ENCODE data around the gene HIVEP3. TPM values are rescaled to one million over a fixed set of nuclear protein-coding genes. Genes with fewer than 3 reads are reported as not detected.

The HIVEP3 gene
- polyA plus RNA-seq, 4 donors, result 0.67 to 3.8 (median 1.8) TPM

GRCh38 chr1:41586230-41586629 lies 332.5 kb downstream of the HIVEP3 start:
- no peaks in the 10 kb centered on the region for H3K4me1 ChIP-seq (ENCODE audit: control insufficient read depth in 3 of 3, insufficient read depth in 2 of 3, low read depth in 1 of 3, low read length in 2 of 3)
- H3K36me3 ChIP-seq (ENCODE audit: control insufficient read depth in 3 of 3, insufficient read depth in 2 of 3, low read depth in 1 of 3, low read length in 3 of 3), result no peaks in the 10 kb centered on the region
- H3K27ac ChIP-seq (ENCODE audit: low read depth in 1 of 3, low read length in 2 of 3), result no peak overlapping the region
- no peak for FAIRE-seq
- no peak overlapping the region for H3K4me3 ChIP-seq (ENCODE audit: low read depth in 1 of 3, low read length in 3 of 3)
- DNase-seq, result no peak
- H3K27me3 ChIP-seq (ENCODE audit: control insufficient read depth in 3 of 3, insufficient read depth in 3 of 3, low read length in 3 of 3), result no peaks in the 10 kb centered on the region
- WGBS, 3 donors, result 81 to 84% (median 83%) methylated on average over 5 of the region's 5 CpGs
- H3K9me3 ChIP-seq (ENCODE audit: control insufficient read depth in 2 of 2, insufficient read depth in 1 of 2, low read depth in 1 of 2, low read length in 1 of 2), result no peaks in the 10 kb centered on the region

- no peak for FAIRE-seq
Observed at GRCh38 chr1:41583658-41584547, 334.8 kb downstream of the HIVEP3 start.

DNA sequence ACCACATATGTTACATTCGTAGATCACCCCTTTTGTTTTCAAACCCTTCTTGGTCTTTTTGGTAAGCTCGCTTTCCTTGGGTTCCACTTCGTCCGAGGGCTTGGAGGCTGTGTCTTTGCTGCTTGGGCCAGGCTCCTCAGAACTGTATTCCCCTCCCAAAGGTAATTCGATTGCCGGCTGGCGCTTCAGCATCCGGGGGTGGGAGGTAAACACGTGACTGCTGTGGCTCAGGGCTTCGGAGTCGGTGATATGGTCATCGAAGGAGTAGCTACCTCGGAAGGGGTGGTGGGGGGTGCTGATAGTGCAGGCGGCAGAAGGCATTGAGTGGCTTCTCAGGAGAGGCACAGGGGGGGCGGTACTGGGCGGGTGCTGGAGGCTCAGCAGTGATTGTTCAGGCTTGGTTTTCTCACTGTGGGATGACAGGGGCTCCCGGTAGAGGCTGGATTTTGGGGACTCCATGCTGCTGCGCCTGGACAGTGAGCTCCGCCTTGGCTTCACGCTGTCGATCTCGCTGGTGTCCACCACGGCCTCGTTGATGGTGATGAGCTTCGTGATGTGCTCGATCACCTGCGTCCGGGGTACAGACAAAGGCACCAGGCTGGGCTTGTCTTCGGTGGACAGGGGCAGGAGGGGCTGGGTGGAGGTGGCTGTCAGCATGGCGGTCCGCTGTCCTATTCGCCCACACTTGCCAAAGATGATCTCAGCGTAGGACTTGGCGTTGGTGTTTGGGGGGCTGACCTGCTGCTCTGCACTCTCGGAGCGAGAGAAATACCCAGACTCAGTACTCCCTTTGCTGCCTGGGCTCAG lies 335.7 kb downstream of the HIVEP3 start:
- Histone ChIP-seq H3K4me3 (ENCODE audit: low read depth in 1 of 3, low read length in 3 of 3) (no peak overlapping the region), H3K27me3 (ENCODE audit: control insufficient read depth in 3 of 3, insufficient read depth in 3 of 3, low read length in 3 of 3) (no peaks in the 10 kb centered on the region), H3K27ac (ENCODE audit: low read depth in 1 of 3, low read length in 2 of 3) (no peak overlapping the region), H3K4me1 (ENCODE audit: control insufficient read depth in 3 of 3, insufficient read depth in 2 of 3, low read depth in 1 of 3, low read length in 2 of 3) (no peaks in the 10 kb centered on the region), H3K36me3 (ENCODE audit: control insufficient read depth in 3 of 3, insufficient read depth in 2 of 3, low read depth in 1 of 3, low read length in 3 of 3) (no peaks in the 10 kb centered on the region), H3K9me3 (ENCODE audit: control insufficient read depth in 2 of 2, insufficient read depth in 1 of 2, low read depth in 1 of 2, low read length in 1 of 2) (no peaks in the 10 kb centered on the region)
- DNase-seq, result no peak
- WGBS, 3 donors, result 80 to 91% (median 89%) methylated on average over 36 of the region's 36 CpGs
- FAIRE-seq, result no peak

More at GRCh38 chr1:41583658-41584547, 334.8 kb downstream of the HIVEP3 start:
- DNase-seq, result no peak
- Histone ChIP-seq H3K4me1 (ENCODE audit: control insufficient read depth in 3 of 3, insufficient read depth in 2 of 3, low read depth in 1 of 3, low read length in 2 of 3) (no peaks in the 10 kb centered on the region), H3K27me3 (ENCODE audit: control insufficient read depth in 3 of 3, insufficient read depth in 3 of 3, low read length in 3 of 3) (no peaks in the 10 kb centered on the region), H3K4me3 (ENCODE audit: low read depth in 1 of 3, low read length in 3 of 3) (no peak overlapping the region), H3K27ac (ENCODE audit: low read depth in 1 of 3, low read length in 2 of 3) (no peak overlapping the region), H3K9me3 (ENCODE audit: control insufficient read depth in 2 of 2, insufficient read depth in 1 of 2, low read depth in 1 of 2, low read length in 1 of 2) (no peaks in the 10 kb centered on the region), H3K36me3 (ENCODE audit: control insufficient read depth in 3 of 3, insufficient read depth in 2 of 3, low read depth in 1 of 3, low read length in 3 of 3) (no peaks in the 10 kb centered on the region)
- 89 to 93% (median 93%) methylated on average over 25 of the region's 25 CpGs for WGBS, 3 donors

- DNase-seq (no peak), FAIRE-seq (no peak)
- no peak overlapping the region for H3K4me3 ChIP-seq (ENCODE audit: low read depth in 1 of 3, low read length in 3 of 3)
- WGBS, 3 donors, result 71 to 89% (median 75%) methylated on average over 9 of the region's 9 CpGs
- no peak overlapping the region for H3K27ac ChIP-seq (ENCODE audit: low read depth in 1 of 3, low read length in 2 of 3)
- no peaks in the 10 kb centered on the region for H3K27me3 ChIP-seq (ENCODE audit: control insufficient read depth in 3 of 3, insufficient read depth in 3 of 3, low read length in 3 of 3)
- no peaks in the 10 kb centered on the region for H3K4me1 ChIP-seq (ENCODE audit: control insufficient read depth in 3 of 3, insufficient read depth in 2 of 3, low read depth in 1 of 3, low read length in 2 of 3)
- H3K9me3 ChIP-seq (ENCODE audit: control insufficient read depth in 2 of 2, insufficient read depth in 1 of 2, low read depth in 1 of 2, low read length in 1 of 2), result no peaks in the 10 kb centered on the region
- no peaks in the 10 kb centered on the region for H3K36me3 ChIP-seq (ENCODE audit: control insufficient read depth in 3 of 3, insufficient read depth in 2 of 3, low read depth in 1 of 3, low read length in 3 of 3)
Observed at GRCh38 chr1:41582351-41582750, 336.4 kb downstream of the HIVEP3 start.

DNA sequence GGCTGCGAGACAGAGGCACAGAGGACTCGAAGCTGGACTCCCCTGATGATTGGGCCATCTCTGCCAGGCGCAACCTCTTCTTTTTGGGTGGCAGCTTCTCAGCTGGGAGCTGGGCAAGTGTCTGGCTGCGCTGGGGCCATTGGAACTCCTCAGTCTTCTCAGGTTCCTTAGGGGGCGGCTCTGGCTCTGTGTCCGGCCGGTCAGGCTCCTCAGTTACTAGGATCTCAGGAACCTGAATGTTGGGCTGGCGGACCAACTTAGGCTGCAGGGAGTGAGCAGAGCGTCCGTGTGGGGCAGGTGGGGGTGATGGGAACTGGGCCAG lies 336.8 kb downstream of the HIVEP3 start:
- no peak overlapping the region for H3K4me3 ChIP-seq (ENCODE audit: low read depth in 1 of 3, low read length in 3 of 3)
- no peaks in the 10 kb centered on the region for H3K27me3 ChIP-seq (ENCODE audit: control insufficient read depth in 3 of 3, insufficient read depth in 3 of 3, low read length in 3 of 3)
- no peaks in the 10 kb centered on the region for H3K9me3 ChIP-seq (ENCODE audit: control insufficient read depth in 2 of 2, insufficient read depth in 1 of 2, low read depth in 1 of 2, low read length in 1 of 2)
- 86 to 91% (median 87%) methylated on average over 10 of the region's 10 CpGs for WGBS, 3 donors
- H3K27ac ChIP-seq (ENCODE audit: low read depth in 1 of 3, low read length in 2 of 3), result no peak overlapping the region
- no peak for DNase-seq
- no peak for FAIRE-seq
- no peaks in the 10 kb centered on the region for H3K36me3 ChIP-seq (ENCODE audit: control insufficient read depth in 3 of 3, insufficient read depth in 2 of 3, low read depth in 1 of 3, low read length in 3 of 3)
- H3K4me1 ChIP-seq (ENCODE audit: control insufficient read depth in 3 of 3, insufficient read depth in 2 of 3, low read depth in 1 of 3, low read length in 2 of 3), result no peaks in the 10 kb centered on the region

DNA sequence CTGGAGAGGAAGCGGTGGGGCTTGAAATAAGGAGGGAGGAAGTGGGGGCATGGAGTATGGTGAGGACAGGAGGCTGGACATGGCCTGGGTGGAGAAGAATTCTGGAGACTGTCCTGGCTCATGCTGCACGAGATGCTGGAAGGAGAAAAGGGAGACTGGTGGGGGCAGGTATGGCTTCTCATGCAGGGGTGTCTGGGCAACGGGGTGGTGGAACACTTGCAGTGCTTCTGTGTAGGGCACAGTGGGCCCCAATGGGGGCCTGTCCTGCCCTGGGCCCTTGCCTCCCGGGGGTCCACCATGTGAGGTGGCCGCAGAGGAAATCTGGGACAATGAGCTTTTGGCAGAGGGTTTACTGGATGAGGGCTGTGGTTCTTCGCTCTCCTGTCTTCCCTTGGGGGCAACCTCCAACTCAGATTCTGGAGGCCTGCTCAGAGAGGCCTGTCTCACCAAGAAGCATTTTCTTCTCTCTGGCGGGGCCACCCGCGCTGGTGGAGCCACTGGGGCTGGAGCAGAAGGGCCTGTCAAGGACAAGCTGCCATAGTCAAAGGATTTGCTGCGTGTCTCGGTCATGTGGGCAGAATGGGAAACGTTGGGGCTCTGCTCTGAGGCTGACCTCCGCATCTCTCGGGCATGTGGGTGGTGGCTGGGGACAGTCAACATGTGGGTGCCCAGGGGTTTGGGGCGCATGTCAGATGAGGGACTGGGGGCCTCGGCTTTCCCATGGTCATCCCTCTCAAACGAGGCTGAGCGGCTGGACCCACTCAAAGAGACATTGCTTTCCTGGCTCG lies 337.3 kb downstream of the HIVEP3 start:
- FAIRE-seq (no peak), DNase-seq (no peak)
- H3K36me3 ChIP-seq (ENCODE audit: control insufficient read depth in 3 of 3, insufficient read depth in 2 of 3, low read depth in 1 of 3, low read length in 3 of 3), result no peaks in the 10 kb centered on the region
- H3K4me1 ChIP-seq (ENCODE audit: control insufficient read depth in 3 of 3, insufficient read depth in 2 of 3, low read depth in 1 of 3, low read length in 2 of 3), result no peaks in the 10 kb centered on the region
- H3K27ac ChIP-seq (ENCODE audit: low read depth in 1 of 3, low read length in 2 of 3), result no peak overlapping the region
- H3K9me3 ChIP-seq (ENCODE audit: control insufficient read depth in 2 of 2, insufficient read depth in 1 of 2, low read depth in 1 of 2, low read length in 1 of 2), result no peaks in the 10 kb centered on the region
- no peak overlapping the region for H3K4me3 ChIP-seq (ENCODE audit: low read depth in 1 of 3, low read length in 3 of 3)
- 88 to 92% (median 92%) methylated on average over 19 of the region's 19 CpGs for WGBS, 3 donors
- H3K27me3 ChIP-seq (ENCODE audit: control insufficient read depth in 3 of 3, insufficient read depth in 3 of 3, low read length in 3 of 3), result no peaks in the 10 kb centered on the region

- no peak for DNase-seq
- WGBS, 3 donors, result 75 to 81% (median 77%) methylated on average over 7 of the region's 7 CpGs
- no peaks in the 10 kb centered on the region for H3K4me1 ChIP-seq (ENCODE audit: control insufficient read depth in 3 of 3, insufficient read depth in 2 of 3, low read depth in 1 of 3, low read length in 2 of 3)
- H3K27me3 ChIP-seq (ENCODE audit: control insufficient read depth in 3 of 3, insufficient read depth in 3 of 3, low read length in 3 of 3), result no peaks in the 10 kb centered on the region
- H3K27ac ChIP-seq (ENCODE audit: low read depth in 1 of 3, low read length in 2 of 3), result no peak overlapping the region
- H3K36me3 ChIP-seq (ENCODE audit: control insufficient read depth in 3 of 3, insufficient read depth in 2 of 3, low read depth in 1 of 3, low read length in 3 of 3), result no peaks in the 10 kb centered on the region
- H3K4me3 ChIP-seq (ENCODE audit: low read depth in 1 of 3, low read length in 3 of 3), result no peak overlapping the region
- H3K9me3 ChIP-seq (ENCODE audit: control insufficient read depth in 2 of 2, insufficient read depth in 1 of 2, low read depth in 1 of 2, low read length in 1 of 2), result no peaks in the 10 kb centered on the region
- FAIRE-seq, result no peak
Observed at GRCh38 chr1:41580520-41581172, 338.1 kb downstream of the HIVEP3 start.

DNA sequence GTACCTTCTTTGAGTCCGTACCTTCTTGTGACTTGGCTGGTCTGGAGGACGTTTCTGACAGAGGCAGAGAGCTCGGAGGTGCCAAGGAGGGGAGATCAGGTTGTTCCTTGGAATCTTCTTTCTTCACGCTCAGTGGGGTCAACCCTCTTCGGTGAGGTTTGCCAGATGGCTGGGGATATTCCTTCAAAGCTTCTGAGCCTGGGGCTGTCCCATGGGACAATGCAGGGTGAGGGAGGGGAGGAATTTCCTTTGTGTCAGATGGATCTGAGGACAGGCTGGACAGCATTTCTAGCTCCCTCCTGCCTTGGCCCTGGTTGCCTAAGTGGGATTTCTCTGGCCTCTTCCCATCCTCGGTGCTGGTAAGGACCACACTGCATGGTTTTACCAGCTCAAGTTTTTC lies 338.7 kb downstream of the HIVEP3 start:
- Histone ChIP-seq H3K36me3 (ENCODE audit: control insufficient read depth in 3 of 3, insufficient read depth in 2 of 3, low read depth in 1 of 3, low read length in 3 of 3) (no peaks in the 10 kb centered on the region), H3K4me1 (ENCODE audit: control insufficient read depth in 3 of 3, insufficient read depth in 2 of 3, low read depth in 1 of 3, low read length in 2 of 3) (no peaks in the 10 kb centered on the region), H3K27ac (ENCODE audit: low read depth in 1 of 3, low read length in 2 of 3) (no peak overlapping the region), H3K27me3 (ENCODE audit: control insufficient read depth in 3 of 3, insufficient read depth in 3 of 3, low read length in 3 of 3) (no peaks in the 10 kb centered on the region), H3K9me3 (ENCODE audit: control insufficient read depth in 2 of 2, insufficient read depth in 1 of 2, low read depth in 1 of 2, low read length in 1 of 2) (no peaks in the 10 kb centered on the region), H3K4me3 (ENCODE audit: low read depth in 1 of 3, low read length in 3 of 3) (no peak overlapping the region)
- no peak for DNase-seq
- FAIRE-seq, result no peak
- WGBS, 3 donors, result 86 to 89% (median 89%) methylated on average over 6 of the region's 6 CpGs

All from small intestine (tissue), 7 donors.